Measurements from ENCODE around the gene JOSD2. TPM values are rescaled to one million over a fixed set of nuclear protein-coding genes. Genes with fewer than 3 reads are reported as not detected.

Gene JOSD2
- total RNA-seq, 2 experiments from 2014 or later = 44.7 to 51.4 TPM

Other genes with a start within 250 kb of the JOSD2 start
- gene KCNC3, start 181.8 kb downstream of the JOSD2 start, total RNA-seq = 1 to 10 TPM; 4.2 to 4.3 TPM
- gene NAPSA, start 145.6 kb downstream of the JOSD2 start, total RNA-seq = 1 to 10 TPM; 3.2 to 3.9 TPM
- 10 to 100 TPM; 79.7 to 86.2 TPM for gene NR1H2, start 134.7 kb downstream of the JOSD2 start, total RNA-seq
- gene POLD1, start 126.8 kb downstream of the JOSD2 start, total RNA-seq = 100 to 1,000 TPM; 117 to 119 TPM
- under 1 TPM in 1 of 2 experiments, not detected in 1; 0.18 TPM for gene SPIB, start 92.3 kb downstream of the JOSD2 start, total RNA-seq
- under 1 TPM; 0.28 to 0.33 TPM for gene MYBPC2, start 78.3 kb downstream of the JOSD2 start, total RNA-seq
- gene EMC10, start 34.7 kb downstream of the JOSD2 start, total RNA-seq = 10 to 100 TPM; 56.3 to 57.2 TPM
- gene GARIN5A, start 34.3 kb downstream of the JOSD2 start, total RNA-seq = under 1 TPM in 1 of 2 experiments, not detected in 1; 0.33 TPM
- gene ASPDH, start 2.7 kb upstream of the JOSD2 start, total RNA-seq = not detected
- not detected for gene LRRC4B, start 57.2 kb upstream of the JOSD2 start, total RNA-seq
- not detected for gene SYT3, start 128.7 kb upstream of the JOSD2 start, total RNA-seq
- not detected for gene C19orf81, start 138.3 kb upstream of the JOSD2 start, total RNA-seq
- not detected for gene SHANK1, start 208.6 kb upstream of the JOSD2 start, total RNA-seq
- gene CLEC11A, start 212.2 kb upstream of the JOSD2 start, total RNA-seq = under 1 TPM; 0.43 to 0.65 TPM